ENCODE measurements around the gene ARFGAP3.
A peak's percentile ranks its signal among the peaks of the same experiment; 100 is the strongest.

The ARFGAP3 gene

DNA sequence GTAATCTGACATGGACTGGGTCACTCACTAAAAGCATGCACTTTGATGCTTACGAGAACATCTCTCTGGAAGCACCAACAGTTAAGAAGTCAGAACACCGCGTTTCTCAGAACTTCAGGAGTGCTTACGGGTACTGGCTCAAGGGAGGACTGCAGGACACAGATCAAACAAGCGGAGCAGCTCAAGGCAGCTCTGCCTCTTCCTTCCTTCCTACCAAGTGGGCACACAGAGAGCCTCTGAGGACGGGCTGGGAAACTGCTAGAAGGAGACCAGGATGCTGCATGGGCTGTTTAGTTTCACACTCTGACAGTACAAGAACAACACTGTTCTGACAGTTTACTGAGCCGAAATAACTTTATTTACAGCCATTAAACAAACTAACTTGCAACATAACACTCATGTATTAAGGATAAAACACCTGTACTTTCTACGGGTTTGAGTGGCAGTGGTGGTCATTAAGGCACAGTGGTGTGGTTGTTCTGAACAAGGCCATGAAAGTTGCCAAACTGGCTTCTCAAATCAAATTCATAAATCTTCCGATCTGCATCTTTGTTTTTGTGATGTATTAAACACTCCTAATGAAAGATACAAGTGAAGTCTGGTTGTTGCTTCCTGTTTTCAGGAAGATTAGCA lies 37.5 kb downstream of the ARFGAP3 start:
- no peak for DNase-seq (ENCODE audit: low spot score)

- DNase-seq (ENCODE audit: low spot score) = no peak
Observed at GRCh38 chr22:42817556-42817955, 39.5 kb downstream of the ARFGAP3 start.

GRCh38 chr22:42816336-42816735 lies 40.7 kb downstream of the ARFGAP3 start:
- DNase-seq (ENCODE audit: low spot score) = no peak

DNA sequence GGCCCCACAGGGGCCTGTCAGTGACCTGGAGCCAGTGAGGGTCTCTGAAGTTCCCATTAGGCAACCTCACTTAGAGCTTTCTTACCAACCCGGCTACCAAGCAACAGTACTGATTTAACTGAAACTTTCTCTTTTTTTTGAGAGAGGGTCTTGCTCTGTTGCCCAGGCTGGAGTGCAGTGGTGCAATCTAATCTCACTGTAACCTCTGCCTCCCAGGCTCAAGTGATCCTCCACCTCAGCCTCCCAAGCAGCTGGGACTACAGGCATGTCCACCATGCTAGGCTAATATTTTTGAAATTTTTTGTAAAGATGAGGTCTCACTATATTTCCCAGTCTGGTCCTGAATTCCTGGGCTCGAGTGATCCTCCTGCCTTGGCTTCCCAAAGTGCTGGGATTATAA lies 42.5 kb downstream of the ARFGAP3 start:
- DNase-seq (ENCODE audit: low spot score) = no peak

GRCh38 chr22:42814215-42814614 lies 42.9 kb downstream of the ARFGAP3 start:
- peak; percentile 59 for DNase-seq (ENCODE audit: low spot score)

GRCh38 chr22:42813501-42813900 lies 43.6 kb downstream of the ARFGAP3 start:
- no peak for DNase-seq (ENCODE audit: low spot score)

DNA sequence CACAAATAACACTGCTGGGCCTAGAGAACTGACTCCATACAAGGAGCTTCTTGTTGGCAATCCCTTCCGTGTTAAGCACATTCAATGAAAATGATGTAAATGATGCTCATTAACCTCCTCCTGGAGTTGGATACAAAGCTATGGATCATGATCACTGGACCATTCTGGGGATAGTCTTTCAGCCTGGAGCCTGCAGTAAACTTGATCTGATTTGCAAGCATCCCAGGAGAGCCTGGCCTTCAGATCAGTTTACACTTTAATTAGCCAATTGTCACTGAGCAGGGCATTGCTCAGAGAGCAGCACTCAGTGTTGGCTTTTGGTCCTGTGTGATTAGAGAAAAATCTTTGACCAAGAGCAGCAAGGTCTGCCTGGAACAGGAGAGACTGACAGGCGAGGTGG lies 45.6 kb downstream of the ARFGAP3 start:
- no peak for DNase-seq (ENCODE audit: low spot score)

GRCh38 chr22:42808521-42808920 lies 48.6 kb downstream of the ARFGAP3 start:
- DNase-seq (ENCODE audit: low spot score) = no peak

GRCh38 chr22:42807185-42807584 lies 49.9 kb downstream of the ARFGAP3 start:
- DNase-seq (ENCODE audit: low spot score) = no peak

GRCh38 chr22:42805998-42806830 lies 50.9 kb downstream of the ARFGAP3 start:
- no peak for DNase-seq (ENCODE audit: low spot score)

- no peak for DNase-seq (ENCODE audit: low spot score)
Observed at GRCh38 chr22:42805016-42805997, 51.8 kb downstream of the ARFGAP3 start.

DNA sequence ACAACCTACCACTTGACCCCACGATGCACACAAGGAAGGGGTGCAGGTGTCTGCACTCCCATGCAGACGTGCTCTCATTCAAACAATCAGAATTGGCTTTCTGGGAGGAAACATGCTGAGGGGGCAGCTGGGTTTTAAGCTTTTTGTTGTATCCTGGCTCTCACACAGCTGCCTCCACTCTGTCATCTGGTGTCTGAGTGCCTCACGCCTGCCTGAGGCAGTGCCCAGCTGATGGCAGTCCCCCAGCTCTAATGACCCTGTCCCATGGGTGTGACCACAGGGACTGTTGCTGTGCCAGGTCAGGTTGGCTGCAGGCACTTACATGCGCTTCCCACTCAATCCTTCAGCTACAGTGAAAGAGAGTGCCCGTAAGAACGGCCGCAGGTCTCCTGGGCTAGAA lies 53.7 kb downstream of the ARFGAP3 start:
- DNase-seq (ENCODE audit: low spot score) = no peak

GRCh38 chr22:42801252-42802080 lies 55.6 kb downstream of the ARFGAP3 start:
- no peak for DNase-seq (ENCODE audit: low spot score)

GRCh38 chr22:42800451-42801251 lies 56.4 kb downstream of the ARFGAP3 start:
- DNase-seq (ENCODE audit: low spot score) = no peak

DNA sequence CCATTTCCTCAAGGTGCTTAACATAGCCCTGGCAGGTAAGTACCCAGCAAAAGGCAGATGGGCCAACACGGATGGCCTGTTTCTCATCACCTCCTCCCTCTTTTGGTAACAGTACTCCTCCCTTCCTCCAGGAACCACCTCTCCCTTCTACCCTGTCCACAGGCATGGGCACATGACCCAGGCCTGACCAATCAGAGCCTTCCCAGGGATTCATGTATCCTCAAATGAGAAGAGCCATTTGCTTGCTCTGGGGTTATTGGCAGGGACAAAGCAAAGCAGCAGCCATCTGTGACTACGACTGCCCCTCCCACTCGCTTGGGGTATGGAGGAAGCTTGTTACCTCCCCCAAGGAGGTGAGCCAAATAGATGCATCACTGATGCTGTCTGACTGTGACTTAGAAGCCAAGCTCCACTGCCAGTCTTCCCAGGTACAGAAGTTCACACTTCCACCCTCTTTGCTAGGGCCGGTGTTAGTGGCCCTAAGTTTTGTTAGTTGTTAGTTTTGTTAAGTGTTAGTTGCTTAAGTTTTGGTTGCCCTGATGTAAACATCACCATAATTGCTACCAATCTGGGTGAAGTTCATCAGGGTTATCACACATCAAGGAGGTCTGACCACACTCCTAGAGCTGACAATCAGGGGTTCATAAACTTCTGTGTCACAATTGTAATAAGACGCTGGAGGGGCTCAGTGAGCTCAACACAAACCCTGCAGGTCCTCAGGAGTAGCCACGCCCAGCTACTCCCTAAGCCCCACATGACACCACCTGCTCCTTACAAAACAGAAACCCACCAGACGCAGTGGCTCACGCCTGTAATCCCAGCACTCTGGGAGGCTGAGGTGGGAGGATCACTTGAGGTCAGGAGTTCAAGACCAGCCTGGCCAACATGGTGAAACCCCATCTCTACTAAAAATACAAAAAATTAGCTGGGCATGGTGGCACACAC lies 57.3 kb downstream of the ARFGAP3 start:
- DNase-seq (ENCODE audit: low spot score) = no peak

DNA sequence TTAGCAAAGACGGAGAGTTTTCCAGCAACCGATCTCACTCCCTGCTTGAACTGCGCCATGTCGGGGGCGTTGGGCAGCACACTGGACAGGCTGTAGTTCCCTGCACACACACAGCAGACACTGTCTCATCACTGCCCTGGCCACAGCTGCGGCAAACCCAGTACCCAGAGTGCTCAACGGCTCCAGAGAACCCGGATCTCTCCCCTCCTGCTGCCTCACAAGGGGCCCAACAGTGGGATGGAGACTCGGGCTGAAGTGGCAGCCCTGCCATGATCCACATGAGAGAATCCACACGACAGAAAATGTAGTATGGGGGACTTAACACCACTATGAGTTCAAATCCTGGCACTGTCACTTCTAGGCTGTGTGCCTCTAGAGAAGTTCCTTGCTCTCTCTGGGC lies 58.0 kb downstream of the ARFGAP3 start:
- no peak for DNase-seq (ENCODE audit: low spot score)

DNA sequence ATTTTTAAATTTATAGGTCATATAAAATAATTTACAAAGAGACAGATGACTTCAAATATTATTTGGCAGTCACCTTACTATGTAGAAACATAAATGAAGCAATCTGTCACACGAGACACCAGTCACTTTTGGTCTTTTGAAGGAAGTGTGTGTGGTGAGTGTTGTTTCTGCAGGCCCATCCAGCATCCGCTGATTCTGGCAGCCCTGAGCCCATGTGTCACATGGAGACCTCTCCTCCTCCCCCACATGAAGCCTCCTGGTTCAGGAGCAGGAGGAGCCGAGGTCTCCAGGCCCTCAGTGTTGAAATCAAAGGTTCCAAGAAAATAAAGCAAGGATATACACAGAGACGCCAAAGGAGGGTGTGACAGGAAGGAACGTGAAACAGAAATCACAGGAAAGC lies 60.1 kb downstream of the ARFGAP3 start:
- DNase-seq (ENCODE audit: low spot score) = no peak

GRCh38 chr22:42796081-42796480 lies 61.0 kb downstream of the ARFGAP3 start:
- DNase-seq (ENCODE audit: low spot score) = no peak

Measured in hematopoietic multipotent progenitor cell treated with erythropoietin and hydrocortisone succinate and interleukin-3 and kit ligand, for 15 days (in vitro differentiated cells).